Hepatocyte (in vitro differentiated cells): Measurements from ENCODE around the gene SPINT2. TPM values are rescaled to one million over a fixed set of nuclear protein-coding genes. Genes with fewer than 3 reads are reported as not detected.

Experiments
- DNase-seq: peaks from one replicate; pipeline ENCODE4 v3.0.0-alpha.2; 2016; ENCODE audit warnings: low spot score
- H2AFZ ChIP-seq: fragments of 200-600 bp; sonication (generic); 2 replicates; pipeline ENCODE4 v1.6.0; 2016; ENCODE audit warnings: antibody characterized with exemption, mild to moderate bottlenecking
- H3K27ac ChIP-seq: fragments of 200-600 bp; sonication (generic); 2 replicates; pipeline ENCODE4 v1.5.1; 2016; ENCODE audit warnings: mild to moderate bottlenecking
- H3K27me3 ChIP-seq: fragments of 200-600 bp; sonication (generic); 2 replicates; pipeline ENCODE4 v1.6.1; 2016
- H3K36me3 ChIP-seq: fragments of 200-600 bp; sonication (generic); replicated peaks from 2 replicates; pipeline ENCODE4 v1.5.1; 2016; ENCODE audit warnings: low read depth; ENCODE audit not compliant: insufficient read depth
- H3K4me1 ChIP-seq: fragments of 200-600 bp; sonication (generic); 2 replicates; pipeline ENCODE4 v1.5.1; 2016; ENCODE audit warnings: mild to moderate bottlenecking, moderate library complexity; ENCODE audit not compliant: insufficient read depth
- H3K4me2 ChIP-seq: fragments of 200-600 bp; sonication (generic); 2 replicates; pipeline ENCODE4 v1.6.0; 2016
- H3K4me3 ChIP-seq: fragments of 200-600 bp; sonication (generic); 2 replicates; pipeline ENCODE4 v1.5.1; 2016; ENCODE audit warnings: mild to moderate bottlenecking
- H3K79me2 ChIP-seq: fragments of 200-600 bp; sonication (generic); 2 replicates; pipeline ENCODE4 v1.6.0; 2017; ENCODE audit warnings: mild to moderate bottlenecking
- H3K9me2 ChIP-seq: fragments of 200-600 bp; sonication (generic); replicated peaks from 2 replicates; pipeline ENCODE4 v1.6.0; 2017; ENCODE audit warnings: mild to moderate bottlenecking; ENCODE audit not compliant: insufficient read depth
- H3K9me3 ChIP-seq: fragments of 200-600 bp; sonication (generic); 2 replicates; pipeline ENCODE4 v1.5.1; 2016; ENCODE audit warnings: low read depth, mild to moderate bottlenecking
- H4K20me1 ChIP-seq: fragments of 200-600 bp; sonication (generic); 2 replicates; pipeline ENCODE4 v1.6.0; 2016; ENCODE audit warnings: mild to moderate bottlenecking; ENCODE audit not compliant: insufficient read depth, poor library complexity, severe bottlenecking
- CTCF ChIP-seq: fragments of 200-600 bp; sonication (generic); IDR thresholded peaks from 2 replicates; pipeline ENCODE4 v1.5.1; 2016; ENCODE audit warnings: antibody characterized with exemption, mild to moderate bottlenecking; ENCODE audit not compliant: poor library complexity
- EZH2 ChIP-seq: fragments of 200-600 bp; sonication (generic); IDR thresholded peaks from 2 replicates; pipeline ENCODE4 v1.6.1; 2016; ENCODE audit warnings: antibody characterized with exemption, mild to moderate bottlenecking, borderline replicate concordance
- EZH2phosphoT487 ChIP-seq: fragments of 200-600 bp; sonication (generic); IDR thresholded peaks from one replicate; pipeline ENCODE4 v1.6.1; 2018; ENCODE audit warnings: antibody characterized with exemption, mild to moderate bottlenecking, low read depth, moderate library complexity; ENCODE audit not compliant: unreplicated experiment, severe bottlenecking
- WGBS: methylation state at CpG from one replicate; pipeline ENCODE4 v1.1.6; 2016; ENCODE audit warnings: low lambda C conversion rate; ENCODE audit errors: missing lambda C conversion rate; 5-methylcytosine and 5-hydroxymethylcytosine counted together
- polyA plus RNA-seq: library from polyadenylated mRNA; unstranded; fragments of >200 nt; fragmentation: Nextera tagmentation; extraction: Ambion mirVana; gene quantifications from 2 replicates; pipeline ENCODE4 v1.2.1, GENCODE V29; 2016
- total RNA-seq: library from RNA; depleted of rRNA; stranded (reverse); fragments of >200 nt; gene quantifications from 2 replicates; pipeline ENCODE4 v1.2.3, GENCODE V29; 2014

The SPINT2 gene
- total and polyA plus RNA-seq, 2 experiments from 2014 or later = 508 to 834 TPM

GRCh38 chr19:38285567-38285966 lies 21.2 kb downstream of the SPINT2 start:
- Histone ChIP-seq H3K9me3 (no peaks in the 10 kb centered on the region), H3K9me2 (no peaks in the 10 kb centered on the region), H3K27ac (no peak overlapping the region), H3K27me3 (no peaks in the 10 kb centered on the region), H3K36me3 (no peaks in the 10 kb centered on the region), H3K79me2 (peaks cover 54% of the 10 kb centered on the region), H2AFZ (no peak overlapping the region), H4K20me1 (peaks cover 29% of the 10 kb centered on the region), H3K4me2 (no peak overlapping the region), H3K4me1 (peaks cover 2% of the 10 kb centered on the region), H3K4me3 (no peak overlapping the region)
- 92% methylated on average over 5 of the region's 5 CpGs for WGBS
- no peak for TF ChIP-seq EZH2phosphoT487
- no peak for TF ChIP-seq EZH2
- TF ChIP-seq CTCF = no peak
- no peak for DNase-seq

GRCh38 chr19:38287604-38288003 lies 23.2 kb downstream of the SPINT2 start:
- Histone ChIP-seq H3K4me1 (peaks cover 13% of the 10 kb centered on the region), H3K4me3 (no peak overlapping the region), H3K4me2 (no peak overlapping the region), H3K27me3 (no peaks in the 10 kb centered on the region), H3K9me3 (no peaks in the 10 kb centered on the region), H2AFZ (no peak overlapping the region), H3K27ac (no peak overlapping the region), H3K36me3 (no peaks in the 10 kb centered on the region), H3K9me2 (no peaks in the 10 kb centered on the region), H3K79me2 (peaks cover 34% of the 10 kb centered on the region), H4K20me1 (peaks cover 10% of the 10 kb centered on the region)
- 93% methylated on average over 9 of the region's 9 CpGs for WGBS
- DNase-seq = no peak
- TF ChIP-seq EZH2phosphoT487 (no peak), CTCF (no peak), EZH2 (no peak)

GRCh38 chr19:38288123-38288855 lies 23.9 kb downstream of the SPINT2 start:
- Histone ChIP-seq H3K27me3 (no peaks in the 10 kb centered on the region), H2AFZ (no peak overlapping the region), H3K79me2 (peaks cover 27% of the 10 kb centered on the region), H3K4me2 (no peak overlapping the region), H3K9me2 (no peaks in the 10 kb centered on the region), H3K9me3 (no peaks in the 10 kb centered on the region), H3K36me3 (no peaks in the 10 kb centered on the region), H3K4me3 (no peak overlapping the region), H4K20me1 (peaks cover 3% of the 10 kb centered on the region), H3K27ac (no peak overlapping the region), H3K4me1 (peaks cover 13% of the 10 kb centered on the region)
- no peak for DNase-seq
- TF ChIP-seq EZH2 (no peak), CTCF (no peak), EZH2phosphoT487 (no peak)
- WGBS = 93% methylated on average over 13 of the region's 16 CpGs
